K562 (cell line): ENCODE data around the gene APC. TPM values are rescaled to one million over a fixed set of nuclear protein-coding genes. Genes with fewer than 3 reads are reported as not detected.
A peak's percentile ranks its signal among the peaks of the same experiment; 100 is the strongest.

Source experiments
- E2F4 ChIP-seq: sonication (generic); formaldehyde crosslinking; IDR thresholded peaks from 2 replicates; pipeline ENCODE4 v1.8.0; 2022; ENCODE audit warnings: mild to moderate bottlenecking, low read depth, missing genetic modification reagents
- HDAC1 ChIP-seq, 2 experiments: fragments of 450-650 bp; IDR thresholded peaks; 2 replicates each; pipeline ENCODE4 v1.6.1; 2016 to 2017; ENCODE audit warnings: inconsistent platforms in 1 of 2, mild to moderate bottlenecking in 1 of 2, moderate library complexity in 1 of 2
- JUND ChIP-seq, 2 experiments: IDR thresholded peaks; 2 replicates in 1 of 2; 3 replicates in 1 of 2; pipeline ENCODE4 v1.6.1; 2011; ENCODE audit warnings: borderline replicate concordance in 2 of 2, low read depth in 2 of 2, low read length in 2 of 2, improper control_type of control experiment in 1 of 2, missing biosample characterization in 1 of 2, missing genetic modification characterization in 1 of 2, missing genetic modification reagents in 1 of 2
- KDM2B ChIP-seq: fragments of 250-450 bp; sonication (Bioruptor Pico); IDR thresholded peaks from 2 replicates; pipeline ENCODE4 v1.8.0; 2021; ENCODE audit warnings: mild to moderate bottlenecking, moderate library complexity
- L3MBTL2 ChIP-seq: fragments of 450-650 bp; IDR thresholded peaks from 2 replicates; pipeline ENCODE4 v1.6.1; 2016; ENCODE audit warnings: mild to moderate bottlenecking, moderate library complexity
- MEIS2 ChIP-seq: fragments of 450-650 bp; IDR thresholded peaks from 2 replicates; pipeline ENCODE4 v1.6.1; 2014; ENCODE audit warnings: mild to moderate bottlenecking; ENCODE audit not compliant: partially characterized antibody
- MNT ChIP-seq, 2 experiments: fragments of 450-650 bp; conservative IDR thresholded peaks; 2 replicates each; pipeline ENCODE4 v1.6.1; 2017; ENCODE audit warnings: mild to moderate bottlenecking in 2 of 2, moderate library complexity in 2 of 2
- NCOR1 ChIP-seq: fragments of 450-650 bp; IDR thresholded peaks from 2 replicates; pipeline ENCODE4 v1.6.1; 2016; ENCODE audit warnings: mild to moderate bottlenecking, moderate library complexity
- TAL1 ChIP-seq: fragments of 450-650 bp; IDR thresholded peaks from 2 replicates; pipeline ENCODE4 v1.6.1; 2016; ENCODE audit warnings: mild to moderate bottlenecking
- ZNF780A ChIP-seq: fragments of 250-450 bp; sonication (Bioruptor Pico); IDR thresholded peaks from 2 replicates; pipeline ENCODE4 v1.5.0; 2021; ENCODE audit warnings: mild to moderate bottlenecking
- polyA plus RNA-seq, 8 experiments: library from polyadenylated mRNA; depleted of rRNA in 4 of 8; stranded (reverse) in 5 of 8; unstranded in 3 of 8; fragments of >200 nt; fragmentation: Nextera tagmentation in 2 of 8; fragmentation: Illumina TruSeq in 1 of 8; extraction: Ambion mirVana in 2 of 8; extraction: Trizol in 1 of 8; gene quantifications; 2 replicates each; pipeline versions ENCODE4 v1.2.1 to v1.2.3, GENCODE V29; 2011 to 2014; ENCODE audit warnings: inconsistent platforms in 1 of 8, missing spikeins in 1 of 8
- total RNA-seq, 7 experiments: library from RNA; depleted of rRNA in 6 of 7; stranded (reverse); fragments of >200 nt in 6 of 7; fragmentation: Illumina TruSeq in 2 of 7; extraction: Trizol in 2 of 7; gene quantifications; 2 replicates each; pipeline versions ENCODE4 v1.2.1 to v1.2.3, GENCODE V29; 2011 to 2021; ENCODE audit warnings: low replicate concordance in 1 of 7
- TF ChIP-seq, protein P1 (sequence below): fragments of 450-650 bp; formaldehyde crosslinking; IDR thresholded peaks from 2 replicates; pipeline ENCODE4 v1.4.0; 2022; ENCODE audit warnings: missing genetic modification characterization

Gene APC
- total and polyA plus RNA-seq, 9 of the 15 experiments (the other 6 are each of a cell fraction or from before 2014, with no cell fraction given): 5.7 to 29.5 (median 15.4) TPM

DNA sequence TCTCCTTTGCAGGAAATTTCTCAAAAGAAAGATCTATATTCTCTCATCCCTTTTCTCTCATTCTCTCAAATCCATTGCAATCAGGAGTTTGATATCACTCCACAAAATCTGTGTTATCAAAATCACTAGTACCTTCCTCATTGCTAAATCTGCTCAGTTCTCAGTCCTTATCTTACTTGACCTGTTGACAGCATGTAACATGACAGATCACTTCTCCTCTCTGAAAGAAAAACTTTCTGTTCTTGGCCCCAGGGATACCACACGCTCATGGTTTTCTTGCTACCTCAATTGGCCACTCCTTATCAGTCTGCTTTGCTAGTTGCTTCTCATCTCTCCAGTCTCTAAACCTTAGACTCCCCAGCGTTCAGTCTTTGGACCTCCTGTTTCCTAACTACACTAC lies 145.5 kb downstream of the APC start (continued):
- TF ChIP-seq L3MBTL2: no peak
- TF ChIP-seq MEIS2: peak; percentile 93
- 0 out of 2 replicates have a peak, but pooled peaks have one; percentile 10 for TF ChIP-seq NCOR1
- no peak for TF ChIP-seq KDM2B (CRISPR knock-in tag)
- TF ChIP-seq ZNF780A (CRISPR knock-in tag): no peak
- TF ChIP-seq, protein P1, sequence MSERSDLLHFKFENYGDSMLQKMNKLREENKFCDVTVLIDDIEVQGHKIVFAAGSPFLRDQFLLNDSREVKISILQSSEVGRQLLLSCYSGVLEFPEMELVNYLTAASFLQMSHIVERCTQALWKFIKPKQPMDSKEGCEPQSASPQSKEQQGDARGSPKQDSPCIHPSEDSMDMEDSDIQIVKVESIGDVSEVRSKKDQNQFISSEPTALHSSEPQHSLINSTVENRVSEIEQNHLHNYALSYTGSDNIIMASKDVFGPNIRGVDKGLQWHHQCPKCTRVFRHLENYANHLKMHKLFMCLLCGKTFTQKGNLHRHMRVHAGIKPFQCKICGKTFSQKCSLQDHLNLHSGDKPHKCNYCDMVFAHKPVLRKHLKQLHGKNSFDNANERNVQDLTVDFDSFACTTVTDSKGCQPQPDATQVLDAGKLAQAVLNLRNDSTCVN (CRISPR knock-in tag): no peak
- peak; percentile 37 for TF ChIP-seq TAL1
- TF ChIP-seq HDAC1 (IDR thresholded peaks at IDR 0.05): peak; percentile 30 to 94; a peak in 2 of 4 replicates
- peak in 1 of 2 experiments; percentile 45; a peak in 2 of 4 replicates for TF ChIP-seq MNT (conservative IDR thresholded peaks at IDR 0.05)
- TF ChIP-seq JUND (IDR thresholded peaks at IDR 0.05; ENCODE audit: borderline replicate concordance, low read depth, low read length): no peak
- TF ChIP-seq JUND (tag; IDR thresholded peaks at IDR 0.05; ENCODE audit: borderline replicate concordance, low read depth, low read length): peak; percentile 25; the same call in 1 of the 3 replicates
- no peak for TF ChIP-seq E2F4
